ENCODE measurements around the gene SELP. TPM values are rescaled to one million over a fixed set of nuclear protein-coding genes. Genes with fewer than 3 reads are reported as not detected.

Gene SELP
- total and polyA plus RNA-seq, 4 donors = 1.7 to 8.1 (median 2.4) TPM

DNA sequence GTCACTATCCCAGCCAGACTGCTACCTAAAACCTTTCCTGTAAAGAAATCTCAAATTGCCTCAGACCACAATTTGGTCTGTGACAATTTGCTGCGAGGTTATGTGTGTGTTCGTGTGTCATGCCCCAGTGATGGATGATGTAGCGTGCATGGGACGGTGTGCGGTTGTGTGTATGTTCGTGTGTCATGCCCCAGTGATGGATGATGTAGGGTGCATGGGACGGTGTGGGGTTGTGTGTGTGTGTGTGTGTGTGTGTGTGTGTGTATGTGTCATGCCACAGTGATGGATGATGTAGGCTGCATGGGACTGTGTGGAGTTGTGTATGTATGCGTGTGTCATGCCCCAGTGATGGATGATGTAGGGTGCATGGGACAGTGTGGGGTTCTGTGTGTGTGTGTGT lies 9.4 kb downstream of the SELP start:
- DNase-seq (ENCODE audit: low spot score) = no peak
- H3K4me1 ChIP-seq (ENCODE audit: control insufficient read depth in 4 of 4, insufficient read depth in 4 of 4, low read length in 3 of 4) = no peaks in the 10 kb centered on the region
- no peak overlapping the region for H3K27ac ChIP-seq (ENCODE audit: low read depth in 1 of 2, low read length in 2 of 2)
- H3K27me3 ChIP-seq (ENCODE audit: control insufficient read depth in 4 of 4, insufficient read depth in 4 of 4, low read length in 3 of 4) = no peaks in the 10 kb centered on the region
- no peak overlapping the region for H3K4me3 ChIP-seq (ENCODE audit: low read depth in 1 of 3, low read length in 3 of 3)
- no peak overlapping the region for H3K9ac ChIP-seq (ENCODE audit: low read depth in 1 of 2, low read length in 2 of 2)
- H3K36me3 ChIP-seq (ENCODE audit: control insufficient read depth in 4 of 4, insufficient read depth in 3 of 4, low read depth in 1 of 4, low read length in 3 of 4) = no peaks in the 10 kb centered on the region
- TF ChIP-seq RXRA (IDR thresholded peaks at IDR 0.05) = no peak
- TF ChIP-seq JUND (IDR thresholded peaks at IDR 0.05) = no peak
- no peak for TF ChIP-seq NR2F2 (IDR thresholded peaks at IDR 0.05)
- TF ChIP-seq HNF4A (conservative IDR thresholded peaks at IDR 0.05) = no peak
- TF ChIP-seq, protein P1, sequence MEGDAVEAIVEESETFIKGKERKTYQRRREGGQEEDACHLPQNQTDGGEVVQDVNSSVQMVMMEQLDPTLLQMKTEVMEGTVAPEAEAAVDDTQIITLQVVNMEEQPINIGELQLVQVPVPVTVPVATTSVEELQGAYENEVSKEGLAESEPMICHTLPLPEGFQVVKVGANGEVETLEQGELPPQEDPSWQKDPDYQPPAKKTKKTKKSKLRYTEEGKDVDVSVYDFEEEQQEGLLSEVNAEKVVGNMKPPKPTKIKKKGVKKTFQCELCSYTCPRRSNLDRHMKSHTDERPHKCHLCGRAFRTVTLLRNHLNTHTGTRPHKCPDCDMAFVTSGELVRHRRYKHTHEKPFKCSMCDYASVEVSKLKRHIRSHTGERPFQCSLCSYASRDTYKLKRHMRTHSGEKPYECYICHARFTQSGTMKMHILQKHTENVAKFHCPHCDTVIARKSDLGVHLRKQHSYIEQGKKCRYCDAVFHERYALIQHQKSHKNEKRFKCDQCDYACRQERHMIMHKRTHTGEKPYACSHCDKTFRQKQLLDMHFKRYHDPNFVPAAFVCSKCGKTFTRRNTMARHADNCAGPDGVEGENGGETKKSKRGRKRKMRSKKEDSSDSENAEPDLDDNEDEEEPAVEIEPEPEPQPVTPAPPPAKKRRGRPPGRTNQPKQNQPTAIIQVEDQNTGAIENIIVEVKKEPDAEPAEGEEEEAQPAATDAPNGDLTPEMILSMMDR (IDR thresholded peaks at IDR 0.05; ENCODE audit: low read depth, low read length, missing input control) = no peak
- TF ChIP-seq TAF1 (conservative IDR thresholded peaks at IDR 0.05) = no peak
- TF ChIP-seq RAD21 (IDR thresholded peaks at IDR 0.05) = no peak
- TF ChIP-seq, protein P2, sequence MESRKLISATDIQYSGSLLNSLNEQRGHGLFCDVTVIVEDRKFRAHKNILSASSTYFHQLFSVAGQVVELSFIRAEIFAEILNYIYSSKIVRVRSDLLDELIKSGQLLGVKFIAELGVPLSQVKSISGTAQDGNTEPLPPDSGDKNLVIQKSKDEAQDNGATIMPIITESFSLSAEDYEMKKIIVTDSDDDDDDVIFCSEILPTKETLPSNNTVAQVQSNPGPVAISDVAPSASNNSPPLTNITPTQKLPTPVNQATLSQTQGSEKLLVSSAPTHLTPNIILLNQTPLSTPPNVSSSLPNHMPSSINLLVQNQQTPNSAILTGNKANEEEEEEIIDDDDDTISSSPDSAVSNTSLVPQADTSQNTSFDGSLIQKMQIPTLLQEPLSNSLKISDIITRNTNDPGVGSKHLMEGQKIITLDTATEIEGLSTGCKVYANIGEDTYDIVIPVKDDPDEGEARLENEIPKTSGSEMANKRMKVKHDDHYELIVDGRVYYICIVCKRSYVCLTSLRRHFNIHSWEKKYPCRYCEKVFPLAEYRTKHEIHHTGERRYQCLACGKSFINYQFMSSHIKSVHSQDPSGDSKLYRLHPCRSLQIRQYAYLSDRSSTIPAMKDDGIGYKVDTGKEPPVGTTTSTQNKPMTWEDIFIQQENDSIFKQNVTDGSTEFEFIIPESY (IDR thresholded peaks at IDR 0.05) = no peak
- no peak for TF ChIP-seq SP1 (IDR thresholded peaks at IDR 0.05)
- TF ChIP-seq, protein P3, sequence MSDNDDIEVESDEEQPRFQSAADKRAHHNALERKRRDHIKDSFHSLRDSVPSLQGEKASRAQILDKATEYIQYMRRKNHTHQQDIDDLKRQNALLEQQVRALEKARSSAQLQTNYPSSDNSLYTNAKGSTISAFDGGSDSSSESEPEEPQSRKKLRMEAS (IDR thresholded peaks at IDR 0.05) = no peak
- TF ChIP-seq FOXA1 (IDR thresholded peaks at IDR 0.05) = no peak
- no peak for TF ChIP-seq FOXA2 (IDR thresholded peaks at IDR 0.05)
- no peak for TF ChIP-seq EGR1 (IDR thresholded peaks at IDR 0.05; ENCODE audit: low read depth in 2 of 2)
- TF ChIP-seq, protein P4, sequence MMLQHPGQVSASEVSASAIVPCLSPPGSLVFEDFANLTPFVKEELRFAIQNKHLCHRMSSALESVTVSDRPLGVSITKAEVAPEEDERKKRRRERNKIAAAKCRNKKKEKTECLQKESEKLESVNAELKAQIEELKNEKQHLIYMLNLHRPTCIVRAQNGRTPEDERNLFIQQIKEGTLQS (IDR thresholded peaks at IDR 0.05) = no peak
- TF ChIP-seq GABPA (IDR thresholded peaks at IDR 0.05 in 1 of 2, conservative IDR thresholded peaks at IDR 0.05 in 1 of 2) = no peak
- TF ChIP-seq HNF4G (IDR thresholded peaks at IDR 0.05) = no peak
- no peak for TF ChIP-seq YY1 (IDR thresholded peaks at IDR 0.05)
- TF ChIP-seq, protein P5, sequence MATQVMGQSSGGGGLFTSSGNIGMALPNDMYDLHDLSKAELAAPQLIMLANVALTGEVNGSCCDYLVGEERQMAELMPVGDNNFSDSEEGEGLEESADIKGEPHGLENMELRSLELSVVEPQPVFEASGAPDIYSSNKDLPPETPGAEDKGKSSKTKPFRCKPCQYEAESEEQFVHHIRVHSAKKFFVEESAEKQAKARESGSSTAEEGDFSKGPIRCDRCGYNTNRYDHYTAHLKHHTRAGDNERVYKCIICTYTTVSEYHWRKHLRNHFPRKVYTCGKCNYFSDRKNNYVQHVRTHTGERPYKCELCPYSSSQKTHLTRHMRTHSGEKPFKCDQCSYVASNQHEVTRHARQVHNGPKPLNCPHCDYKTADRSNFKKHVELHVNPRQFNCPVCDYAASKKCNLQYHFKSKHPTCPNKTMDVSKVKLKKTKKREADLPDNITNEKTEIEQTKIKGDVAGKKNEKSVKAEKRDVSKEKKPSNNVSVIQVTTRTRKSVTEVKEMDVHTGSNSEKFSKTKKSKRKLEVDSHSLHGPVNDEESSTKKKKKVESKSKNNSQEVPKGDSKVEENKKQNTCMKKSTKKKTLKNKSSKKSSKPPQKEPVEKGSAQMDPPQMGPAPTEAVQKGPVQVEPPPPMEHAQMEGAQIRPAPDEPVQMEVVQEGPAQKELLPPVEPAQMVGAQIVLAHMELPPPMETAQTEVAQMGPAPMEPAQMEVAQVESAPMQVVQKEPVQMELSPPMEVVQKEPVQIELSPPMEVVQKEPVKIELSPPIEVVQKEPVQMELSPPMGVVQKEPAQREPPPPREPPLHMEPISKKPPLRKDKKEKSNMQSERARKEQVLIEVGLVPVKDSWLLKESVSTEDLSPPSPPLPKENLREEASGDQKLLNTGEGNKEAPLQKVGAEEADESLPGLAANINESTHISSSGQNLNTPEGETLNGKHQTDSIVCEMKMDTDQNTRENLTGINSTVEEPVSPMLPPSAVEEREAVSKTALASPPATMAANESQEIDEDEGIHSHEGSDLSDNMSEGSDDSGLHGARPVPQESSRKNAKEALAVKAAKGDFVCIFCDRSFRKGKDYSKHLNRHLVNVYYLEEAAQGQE (IDR thresholded peaks at IDR 0.05) = no peak
- 93% methylated on average over 8 of the region's 8 CpGs for WGBS
- no peaks in the 10 kb centered on the region for H3K9me3 ChIP-seq (ENCODE audit: control insufficient read depth in 4 of 4, low read length in 3 of 4)

Data from liver (tissue), 9 donors.